K562 (cell line): ENCODE data around the gene ANKRD60.

Experiments used
- ZC3H4 ChIP-seq: sonication (generic); formaldehyde crosslinking; IDR thresholded peaks from 2 replicates; pipeline ENCODE4 v1.9.0; 2021; ENCODE audit warnings: missing genetic modification reagents, borderline replicate concordance
- TF ChIP-seq, protein P1 (sequence below), 2 experiments: fragments of 450-650 bp; formaldehyde crosslinking in 1 of 2; IDR thresholded peaks; 2 replicates each; pipeline versions ENCODE4 v1.4.0 to v1.6.1; 2014 to 2020; ENCODE audit warnings: mild to moderate bottlenecking in 2 of 2, borderline replicate concordance in 1 of 2, low read depth in 1 of 2

- TF ChIP-seq, protein P1, sequence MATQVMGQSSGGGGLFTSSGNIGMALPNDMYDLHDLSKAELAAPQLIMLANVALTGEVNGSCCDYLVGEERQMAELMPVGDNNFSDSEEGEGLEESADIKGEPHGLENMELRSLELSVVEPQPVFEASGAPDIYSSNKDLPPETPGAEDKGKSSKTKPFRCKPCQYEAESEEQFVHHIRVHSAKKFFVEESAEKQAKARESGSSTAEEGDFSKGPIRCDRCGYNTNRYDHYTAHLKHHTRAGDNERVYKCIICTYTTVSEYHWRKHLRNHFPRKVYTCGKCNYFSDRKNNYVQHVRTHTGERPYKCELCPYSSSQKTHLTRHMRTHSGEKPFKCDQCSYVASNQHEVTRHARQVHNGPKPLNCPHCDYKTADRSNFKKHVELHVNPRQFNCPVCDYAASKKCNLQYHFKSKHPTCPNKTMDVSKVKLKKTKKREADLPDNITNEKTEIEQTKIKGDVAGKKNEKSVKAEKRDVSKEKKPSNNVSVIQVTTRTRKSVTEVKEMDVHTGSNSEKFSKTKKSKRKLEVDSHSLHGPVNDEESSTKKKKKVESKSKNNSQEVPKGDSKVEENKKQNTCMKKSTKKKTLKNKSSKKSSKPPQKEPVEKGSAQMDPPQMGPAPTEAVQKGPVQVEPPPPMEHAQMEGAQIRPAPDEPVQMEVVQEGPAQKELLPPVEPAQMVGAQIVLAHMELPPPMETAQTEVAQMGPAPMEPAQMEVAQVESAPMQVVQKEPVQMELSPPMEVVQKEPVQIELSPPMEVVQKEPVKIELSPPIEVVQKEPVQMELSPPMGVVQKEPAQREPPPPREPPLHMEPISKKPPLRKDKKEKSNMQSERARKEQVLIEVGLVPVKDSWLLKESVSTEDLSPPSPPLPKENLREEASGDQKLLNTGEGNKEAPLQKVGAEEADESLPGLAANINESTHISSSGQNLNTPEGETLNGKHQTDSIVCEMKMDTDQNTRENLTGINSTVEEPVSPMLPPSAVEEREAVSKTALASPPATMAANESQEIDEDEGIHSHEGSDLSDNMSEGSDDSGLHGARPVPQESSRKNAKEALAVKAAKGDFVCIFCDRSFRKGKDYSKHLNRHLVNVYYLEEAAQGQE (IDR thresholded peaks at IDR 0.05; ENCODE audit: borderline replicate concordance) = no peak
- TF ChIP-seq, protein P1 (CRISPR knock-in tag; IDR thresholded peaks at IDR 0.05; ENCODE audit: low read depth) = no peak
- no peak for TF ChIP-seq ZC3H4
These were observed 29.5 kb downstream of the ANKRD60 start for GRCh38 chr20:58198901-58199355.
